GM23338 (cell line): ENCODE results near the gene CNTRL.

ENCODE experiments used
- CREB1 ChIP-seq: fragments of 250-450 bp; sonication (Bioruptor Pico); IDR thresholded peaks from 2 replicates; pipeline ENCODE4 v1.5.0; 2020; ENCODE audit warnings: low read depth, mild to moderate bottlenecking, moderate library complexity
- CTCF ChIP-seq, 2 experiments: fragments of 200-600 bp in 1 of 2; sonication (generic) in 1 of 2; conservative IDR thresholded peaks; 2 replicates each; pipeline versions ENCODE4 v1.5.1 to v1.6.1; 2016 to 2017; ENCODE audit warnings: antibody characterized with exemption in 2 of 2, low read depth in 2 of 2, mild to moderate bottlenecking in 2 of 2, moderate library complexity in 1 of 2
- EZH2 ChIP-seq: fragments of 200-600 bp; sonication (generic); IDR thresholded peaks from one replicate; pipeline ENCODE4 v1.8.0; 2017; ENCODE audit warnings: antibody characterized with exemption, mild to moderate bottlenecking, low read depth; ENCODE audit not compliant: unreplicated experiment
- EZH2phosphoT487 ChIP-seq: fragments of 200-600 bp; sonication (generic); IDR thresholded peaks from one replicate; pipeline ENCODE4 v1.8.1; 2018; ENCODE audit warnings: antibody characterized with exemption; ENCODE audit not compliant: unreplicated experiment
- JUNB ChIP-seq: IDR thresholded peaks from one replicate; pipeline ENCODE4 v1.6.1; 2016; ENCODE audit warnings: antibody characterized with exemption; ENCODE audit not compliant: unreplicated experiment
- POLR2AphosphoS5 ChIP-seq: IDR thresholded peaks from 2 replicates; pipeline ENCODE4 v1.6.1; 2016; ENCODE audit warnings: antibody characterized with exemption, low read depth
- REST ChIP-seq: IDR thresholded peaks from one replicate; pipeline ENCODE4 v1.6.1; 2018; ENCODE audit warnings: antibody characterized with exemption; ENCODE audit not compliant: unreplicated experiment
- STAT1 ChIP-seq: IDR thresholded peaks from one replicate; pipeline ENCODE4 v1.6.1; 2016; ENCODE audit warnings: antibody characterized with exemption; ENCODE audit not compliant: unreplicated experiment
- ZNF114 ChIP-seq: fragments of 250-450 bp; sonication (Bioruptor Pico); IDR thresholded peaks from 2 replicates; pipeline ENCODE4 v1.5.0; 2020; ENCODE audit warnings: mild to moderate bottlenecking, moderate library complexity

GRCh38 chr9:121105531-121105930, 30.8 kb downstream of the CNTRL start:
- TF ChIP-seq CTCF (conservative IDR thresholded peaks at IDR 0.05; ENCODE audit: low read depth in 2 of 2) (no peak), REST (no peak), EZH2 (no peak), CREB1 (CRISPR knock-in tag) (no peak), POLR2AphosphoS5 (no peak), EZH2phosphoT487 (no peak), STAT1 (no peak), JUNB (no peak), ZNF114 (no peak)
